K562 (cell line): ENCODE measurements around the gene MAS1L. TPM values are rescaled to one million over a fixed set of nuclear protein-coding genes. Genes with fewer than 3 reads are reported as not detected.

Experiments used
- NFIX ChIP-seq: fragments of 250-450 bp; sonication (Bioruptor Pico); IDR thresholded peaks from 2 replicates; pipeline ENCODE4 v1.4.0; 2020; ENCODE audit warnings: low read depth, mild to moderate bottlenecking, moderate library complexity
- NUFIP1 ChIP-seq: fragments of 450-650 bp; IDR thresholded peaks from 2 replicates; pipeline ENCODE4 v1.6.1; 2018; ENCODE audit not compliant: partially characterized antibody
- ZNF165 ChIP-seq: fragments of 250-450 bp; sonication (Bioruptor Pico); IDR thresholded peaks from 2 replicates; pipeline ENCODE4 v1.4.0; 2020; ENCODE audit warnings: borderline replicate concordance
- ZNF41 ChIP-seq: fragments of 250-450 bp; sonication (Bioruptor Pico); conservative IDR thresholded peaks from 2 replicates; pipeline ENCODE4 v1.4.0; 2020; ENCODE audit warnings: mild to moderate bottlenecking
- ZNF766 ChIP-seq: fragments of 200-800 bp; sonication (Bioruptor generic); conservative IDR thresholded peaks from 2 replicates; pipeline ENCODE4 v1.6.1; 2016; ENCODE audit warnings: missing genetic modification characterization, missing compliant biosample characterization
- polyA plus RNA-seq, 8 experiments: library from polyadenylated mRNA; depleted of rRNA in 4 of 8; stranded (reverse) in 5 of 8; unstranded in 3 of 8; fragments of >200 nt; fragmentation: Nextera tagmentation in 2 of 8; fragmentation: Illumina TruSeq in 1 of 8; extraction: Ambion mirVana in 2 of 8; extraction: Trizol in 1 of 8; gene quantifications; 2 replicates each; pipeline versions ENCODE4 v1.2.1 to v1.2.3, GENCODE V29; 2011 to 2014; ENCODE audit warnings: inconsistent platforms in 1 of 8, missing spikeins in 1 of 8
- total RNA-seq, 7 experiments: library from RNA; depleted of rRNA in 6 of 7; stranded (reverse); fragments of >200 nt in 6 of 7; fragmentation: Illumina TruSeq in 2 of 7; extraction: Trizol in 2 of 7; gene quantifications; 2 replicates each; pipeline versions ENCODE4 v1.2.1 to v1.2.3, GENCODE V29; 2011 to 2021; ENCODE audit warnings: low replicate concordance in 1 of 7
- TF ChIP-seq, protein P1 (sequence below): fragments of 450-650 bp; formaldehyde crosslinking; IDR thresholded peaks from 2 replicates; pipeline ENCODE4 v1.4.0; 2020; ENCODE audit warnings: mild to moderate bottlenecking, mixed read lengths
- TF ChIP-seq, protein P2 (sequence below): fragments of 250-450 bp; sonication (Bioruptor Pico); IDR thresholded peaks from 2 replicates; pipeline ENCODE4 v1.8.0; 2022; ENCODE audit warnings: moderate library complexity, mild to moderate bottlenecking, inconsistent platforms
- TF ChIP-seq, protein P3 (sequence below): fragments of 250-450 bp; sonication (Bioruptor Pico); IDR thresholded peaks from 2 replicates; pipeline ENCODE4 v1.4.0; 2020; ENCODE audit warnings: mild to moderate bottlenecking, moderate library complexity, borderline replicate concordance
- TF ChIP-seq, protein P4 (sequence below), 2 experiments: fragments of 150-350 bp in 1 of 2; IDR thresholded peaks; 2 replicates each; pipeline ENCODE4 v1.6.1; 2012 to 2016; ENCODE audit warnings: low read depth in 2 of 2, low read length in 2 of 2, mild to moderate bottlenecking in 1 of 2, moderate library complexity in 1 of 2

Gene MAS1L
- total and polyA plus RNA-seq, 9 of the 15 experiments (the other 6 are each of a cell fraction or from before 2014, with no cell fraction given), result not detected

DNA sequence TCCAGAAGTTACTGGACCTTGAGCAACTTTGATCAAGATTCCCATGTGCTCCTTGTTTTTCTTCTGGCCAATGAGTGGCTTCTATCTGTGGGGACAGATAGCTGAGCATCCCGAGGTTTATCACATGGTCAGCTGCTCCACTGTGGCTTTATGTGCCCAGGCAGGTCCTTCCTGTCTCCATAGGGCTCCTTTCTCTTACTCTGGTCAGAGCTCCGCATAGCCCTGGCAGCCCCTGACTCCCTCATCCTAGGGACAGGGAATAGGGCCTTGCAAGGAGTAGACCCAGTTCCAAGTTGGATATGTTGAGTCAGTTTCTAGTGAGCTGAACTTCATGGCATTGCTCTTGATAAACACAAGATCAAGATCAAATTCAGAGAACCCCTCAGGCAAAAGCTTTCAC is 6.4 kb upstream of the MAS1L start (continued):
- TF ChIP-seq, protein P1, sequence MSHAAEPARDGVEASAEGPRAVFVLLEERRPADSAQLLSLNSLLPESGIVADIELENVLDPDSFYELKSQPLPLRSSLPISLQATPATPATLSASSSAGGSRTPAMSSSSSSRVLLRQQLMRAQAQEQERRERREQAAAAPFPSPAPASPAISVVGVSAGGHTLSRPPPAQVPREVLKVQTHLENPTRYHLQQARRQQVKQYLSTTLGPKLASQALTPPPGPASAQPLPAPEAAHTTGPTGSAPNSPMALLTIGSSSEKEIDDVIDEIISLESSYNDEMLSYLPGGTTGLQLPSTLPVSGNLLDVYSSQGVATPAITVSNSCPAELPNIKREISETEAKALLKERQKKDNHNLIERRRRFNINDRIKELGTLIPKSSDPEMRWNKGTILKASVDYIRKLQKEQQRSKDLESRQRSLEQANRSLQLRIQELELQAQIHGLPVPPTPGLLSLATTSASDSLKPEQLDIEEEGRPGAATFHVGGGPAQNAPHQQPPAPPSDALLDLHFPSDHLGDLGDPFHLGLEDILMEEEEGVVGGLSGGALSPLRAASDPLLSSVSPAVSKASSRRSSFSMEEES (CRISPR knock-in tag), result peak; percentile 27
- TF ChIP-seq ZNF766 (CRISPR knock-in tag) (peak; percentile 86), ZNF165 (CRISPR knock-in tag) (0 out of 2 replicates have a peak, but pooled peaks have one; percentile 65), NFIX (CRISPR knock-in tag) (no peak), NUFIP1 (no peak), ZNF41 (no peak)
- TF ChIP-seq, protein P2, sequence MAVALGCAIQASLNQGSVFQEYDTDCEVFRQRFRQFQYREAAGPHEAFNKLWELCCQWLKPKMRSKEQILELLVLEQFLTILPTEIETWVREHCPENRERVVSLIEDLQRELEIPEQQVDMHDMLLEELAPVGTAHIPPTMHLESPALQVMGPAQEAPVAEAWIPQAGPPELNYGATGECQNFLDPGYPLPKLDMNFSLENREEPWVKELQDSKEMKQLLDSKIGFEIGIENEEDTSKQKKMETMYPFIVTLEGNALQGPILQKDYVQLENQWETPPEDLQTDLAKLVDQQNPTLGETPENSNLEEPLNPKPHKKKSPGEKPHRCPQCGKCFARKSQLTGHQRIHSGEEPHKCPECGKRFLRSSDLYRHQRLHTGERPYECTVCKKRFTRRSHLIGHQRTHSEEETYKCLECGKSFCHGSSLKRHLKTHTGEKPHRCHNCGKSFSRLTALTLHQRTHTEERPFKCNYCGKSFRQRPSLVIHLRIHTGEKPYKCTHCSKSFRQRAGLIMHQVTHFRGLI (CRISPR knock-in tag), result peak; percentile 60; the same call in 1 of the 2 replicates
- TF ChIP-seq, protein P3, sequence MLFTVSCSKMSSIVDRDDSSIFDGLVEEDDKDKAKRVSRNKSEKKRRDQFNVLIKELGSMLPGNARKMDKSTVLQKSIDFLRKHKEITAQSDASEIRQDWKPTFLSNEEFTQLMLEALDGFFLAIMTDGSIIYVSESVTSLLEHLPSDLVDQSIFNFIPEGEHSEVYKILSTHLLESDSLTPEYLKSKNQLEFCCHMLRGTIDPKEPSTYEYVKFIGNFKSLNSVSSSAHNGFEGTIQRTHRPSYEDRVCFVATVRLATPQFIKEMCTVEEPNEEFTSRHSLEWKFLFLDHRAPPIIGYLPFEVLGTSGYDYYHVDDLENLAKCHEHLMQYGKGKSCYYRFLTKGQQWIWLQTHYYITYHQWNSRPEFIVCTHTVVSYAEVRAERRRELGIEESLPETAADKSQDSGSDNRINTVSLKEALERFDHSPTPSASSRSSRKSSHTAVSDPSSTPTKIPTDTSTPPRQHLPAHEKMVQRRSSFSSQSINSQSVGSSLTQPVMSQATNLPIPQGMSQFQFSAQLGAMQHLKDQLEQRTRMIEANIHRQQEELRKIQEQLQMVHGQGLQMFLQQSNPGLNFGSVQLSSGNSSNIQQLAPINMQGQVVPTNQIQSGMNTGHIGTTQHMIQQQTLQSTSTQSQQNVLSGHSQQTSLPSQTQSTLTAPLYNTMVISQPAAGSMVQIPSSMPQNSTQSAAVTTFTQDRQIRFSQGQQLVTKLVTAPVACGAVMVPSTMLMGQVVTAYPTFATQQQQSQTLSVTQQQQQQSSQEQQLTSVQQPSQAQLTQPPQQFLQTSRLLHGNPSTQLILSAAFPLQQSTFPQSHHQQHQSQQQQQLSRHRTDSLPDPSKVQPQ, result no peak
- TF ChIP-seq, protein P4, sequence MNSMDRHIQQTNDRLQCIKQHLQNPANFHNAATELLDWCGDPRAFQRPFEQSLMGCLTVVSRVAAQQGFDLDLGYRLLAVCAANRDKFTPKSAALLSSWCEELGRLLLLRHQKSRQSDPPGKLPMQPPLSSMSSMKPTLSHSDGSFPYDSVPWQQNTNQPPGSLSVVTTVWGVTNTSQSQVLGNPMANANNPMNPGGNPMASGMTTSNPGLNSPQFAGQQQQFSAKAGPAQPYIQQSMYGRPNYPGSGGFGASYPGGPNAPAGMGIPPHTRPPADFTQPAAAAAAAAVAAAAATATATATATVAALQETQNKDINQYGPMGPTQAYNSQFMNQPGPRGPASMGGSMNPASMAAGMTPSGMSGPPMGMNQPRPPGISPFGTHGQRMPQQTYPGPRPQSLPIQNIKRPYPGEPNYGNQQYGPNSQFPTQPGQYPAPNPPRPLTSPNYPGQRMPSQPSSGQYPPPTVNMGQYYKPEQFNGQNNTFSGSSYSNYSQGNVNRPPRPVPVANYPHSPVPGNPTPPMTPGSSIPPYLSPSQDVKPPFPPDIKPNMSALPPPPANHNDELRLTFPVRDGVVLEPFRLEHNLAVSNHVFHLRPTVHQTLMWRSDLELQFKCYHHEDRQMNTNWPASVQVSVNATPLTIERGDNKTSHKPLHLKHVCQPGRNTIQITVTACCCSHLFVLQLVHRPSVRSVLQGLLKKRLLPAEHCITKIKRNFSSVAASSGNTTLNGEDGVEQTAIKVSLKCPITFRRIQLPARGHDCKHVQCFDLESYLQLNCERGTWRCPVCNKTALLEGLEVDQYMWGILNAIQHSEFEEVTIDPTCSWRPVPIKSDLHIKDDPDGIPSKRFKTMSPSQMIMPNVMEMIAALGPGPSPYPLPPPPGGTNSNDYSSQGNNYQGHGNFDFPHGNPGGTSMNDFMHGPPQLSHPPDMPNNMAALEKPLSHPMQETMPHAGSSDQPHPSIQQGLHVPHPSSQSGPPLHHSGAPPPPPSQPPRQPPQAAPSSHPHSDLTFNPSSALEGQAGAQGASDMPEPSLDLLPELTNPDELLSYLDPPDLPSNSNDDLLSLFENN (IDR thresholded peaks at IDR 0.05; ENCODE audit: low read depth in 2 of 2, low read length in 2 of 2), result no peak
